Endothelial cell of umbilical vein (primary cell): ENCODE measurements around the gene DNAJC18. TPM values are rescaled to one million over a fixed set of nuclear protein-coding genes. Genes with fewer than 3 reads are reported as not detected.

Experiments used
- BruUV-seq: library from RNA; stranded (reverse); fragments of 400-500 nt; replicated peaks from 2 replicates; lab custom pipeline; 2021; lab: Mats Ljungman, UMichigan
- CTCF ChIA-PET: fragments of 300-600, 350-600 bp; sonication (Branson Sonifier 250); formaldehyde crosslinking; loops from one replicate; lab custom pipeline; 2021; ENCODE audit warnings: antibody characterized with exemption, inconsistent platforms; lab: Charles Lee
- POLR2A ChIA-PET: fragments of 300-600, 350-600 bp; sonication (Branson Sonifier 250); formaldehyde crosslinking; loops from one replicate; lab custom pipeline; 2021; ENCODE audit warnings: antibody characterized with exemption, inconsistent platforms; lab: Charles Lee
- DNase-seq: peaks from one replicate; pipeline ENCODE4 v3.0.0-alpha.2; 2011; ENCODE audit warnings: low read depth, low spot score
- FAIRE-seq: peaks from 2 replicates; lab custom pipeline; 2011; peaks lifted over from hg19 to GRCh38; lab: Jason Lieb, UNC
- H2AFZ ChIP-seq: 2 replicates; pipeline ENCODE4 v1.6.0; 2012; ENCODE audit warnings: low read depth, low read length, control low read depth, inconsistent platforms
- H3K27ac ChIP-seq: 2 replicates; pipeline ENCODE4 v1.5.1; 2011; ENCODE audit warnings: low read depth, mild to moderate bottlenecking, control low read depth, low read length, moderate library complexity; ENCODE audit not compliant: insufficient read depth
- H3K27me3 ChIP-seq, 2 experiments: 2 replicates each; pipeline versions ENCODE4 v1.6.0 to v1.6.1; 2011; ENCODE audit warnings: low read length in 2 of 2, mixed read lengths in 1 of 2; ENCODE audit not compliant: control insufficient read depth in 2 of 2, insufficient read depth in 2 of 2
- H3K36me3 ChIP-seq, 2 experiments: 2 replicates in 1 of 2; 3 replicates in 1 of 2; pipeline ENCODE4 v1.5.1; 2011; ENCODE audit warnings: low read length in 2 of 2, mild to moderate bottlenecking in 1 of 2, moderate library complexity in 1 of 2; ENCODE audit not compliant: control insufficient read depth in 2 of 2, insufficient read depth in 2 of 2; ENCODE audit errors: extremely low read depth in 1 of 2
- H3K4me1 ChIP-seq: 3 replicates; pipeline ENCODE4 v1.5.1; 2011; ENCODE audit warnings: mild to moderate bottlenecking, low read length; ENCODE audit not compliant: control insufficient read depth, insufficient read depth; ENCODE audit errors: extremely low read depth
- H3K4me2 ChIP-seq: 2 replicates; pipeline ENCODE4 v1.6.1; 2011; ENCODE audit warnings: low read length, control low read depth, mixed read lengths; ENCODE audit not compliant: insufficient read depth
- H3K4me3 ChIP-seq, 3 experiments: fragments of 200-600 bp in 1 of 3; sonication (generic), shearing (Covaris generic) in 1 of 3; replicated peaks in 1 of 3; 2 replicates each; pipeline ENCODE4 v1.5.1; 2011 to 2016; ENCODE audit warnings: control low read depth in 3 of 3, low read length in 3 of 3, mild to moderate bottlenecking in 2 of 3, inconsistent platforms in 1 of 3, low read depth in 1 of 3, moderate library complexity in 1 of 3; ENCODE audit not compliant: insufficient read depth in 1 of 3
- H3K79me2 ChIP-seq: 2 replicates; pipeline ENCODE4 v1.6.0; 2012; ENCODE audit warnings: low read length, inconsistent platforms; ENCODE audit not compliant: control insufficient read depth, insufficient read depth
- H3K9ac ChIP-seq: replicated peaks from 2 replicates; pipeline ENCODE3; 2011; ENCODE audit warnings: low read length, control low read depth; ENCODE audit not compliant: insufficient read depth; ENCODE audit errors: extremely low read depth
- H3K9me1 ChIP-seq: replicated peaks from 3 replicates; pipeline ENCODE4 v1.6.0; 2011; ENCODE audit warnings: mild to moderate bottlenecking, low read length; ENCODE audit not compliant: control insufficient read depth, insufficient read depth; ENCODE audit errors: extremely low read depth
- H3K9me3 ChIP-seq: replicated peaks from 2 replicates; pipeline ENCODE4 v1.5.1; 2012; ENCODE audit warnings: low read length, inconsistent platforms; ENCODE audit not compliant: control insufficient read depth, insufficient read depth
- H4K20me1 ChIP-seq: replicated peaks from 2 replicates; pipeline ENCODE3; 2011; ENCODE audit warnings: mild to moderate bottlenecking, low read length; ENCODE audit not compliant: control insufficient read depth, insufficient read depth; ENCODE audit errors: extremely low read depth
- FOS ChIP-seq: IDR thresholded peaks from 2 replicates; pipeline ENCODE4 v1.6.1; 2011; ENCODE audit warnings: mild to moderate bottlenecking, low read length, moderate library complexity, borderline replicate concordance; ENCODE audit not compliant: insufficient read depth
- JUN ChIP-seq: IDR thresholded peaks from 2 replicates; pipeline ENCODE4 v1.6.1; 2011; ENCODE audit warnings: borderline replicate concordance, low read depth; ENCODE audit not compliant: insufficient read length, insufficient read depth
- MAX ChIP-seq: IDR thresholded peaks from 2 replicates; pipeline ENCODE4 v1.6.1; 2011; ENCODE audit not compliant: insufficient read depth, insufficient read length
- POLR2AphosphoS5 ChIP-seq: IDR thresholded peaks from 2 replicates; pipeline ENCODE4 v1.6.1; 2012; ENCODE audit warnings: low read depth, mild to moderate bottlenecking, control low read depth, low read length, moderate library complexity; ENCODE audit not compliant: insufficient read depth
- dilution Hi-C: fragments of 300-500 bp; cut with MboI; formaldehyde crosslinking; loops from one replicate; pipeline ENCODE4 v1.15.0; 2019; ENCODE audit warnings: low sequenced_read_pairs; ENCODE audit not compliant: extremely low pct_ligation_motif_present
- intact Hi-C: fragments of 100-400 bp; cut with micrococcal nuclease; formaldehyde crosslinking; loops from one replicate; pipeline ENCODE4 v1.10.0; 2022
- polyA plus RNA-seq, 4 experiments: library from polyadenylated mRNA; depleted of rRNA in 3 of 4; stranded (reverse) in 3 of 4; unstranded in 1 of 4; fragments of >200 nt; gene quantifications; 2 replicates each; pipeline versions ENCODE4 v1.2.1 to v1.2.3, GENCODE V29; 2011 to 2012; ENCODE audit warnings: missing spikeins in 1 of 4
- total RNA-seq: library from RNA; stranded (reverse); gene quantifications from 2 replicates; pipeline ENCODE4 v1.2.3, GENCODE V29; 2021

Gene DNAJC18
- total and polyA plus RNA-seq, 2 donors (not counting 3 experiments of a cell fraction or from before 2014, with no cell fraction given): 23.2 to 52.6 TPM

- H3K9ac ChIP-seq: no peak within 1 kb of the TSS
- POLR2A ChIA-PET: no interaction called here
- peaks cover 7 to 14% of the 10 kb centered on the region in 2 experiments for H3K27me3 ChIP-seq
- no peaks in the 10 kb centered on the region for H3K36me3 ChIP-seq
- no peak within 1 kb of the TSS for H3K27ac ChIP-seq
- H3K4me3 ChIP-seq: no peak within 1 kb of the TSS
- DNase-seq (no peak), FAIRE-seq (no peak)
- H3K4me1 ChIP-seq: peaks cover 12% of the 10 kb centered on the region
- no peaks in the 10 kb centered on the region for H3K79me2 ChIP-seq
- no TSS peak for BruUV-seq
- no peaks in the 10 kb centered on the region for H3K9me1 ChIP-seq
- H4K20me1 ChIP-seq: no peaks in the 10 kb centered on the region
- no peak for TF ChIP-seq JUN
- TF ChIP-seq POLR2AphosphoS5: no peak
- no peak for TF ChIP-seq MAX
- TF ChIP-seq FOS: no peak
- no peaks in the 10 kb centered on the region for H3K9me3 ChIP-seq
- intact Hi-C loops: loop anchor here (5.0 kb wide), 1 partner anchor 98 kb away; the partner anchor contains the start of gene MATR3
- CTCF ChIA-PET: interaction anchor here (1.3 to 1.4 kb wide), 2 partner anchors 10 to 18 kb away, joined by 4 to 7 read pairs; no protein-coding TSS in a partner anchor
- dilution Hi-C loops: no loop called here
- H3K4me2 ChIP-seq: no peak within 1 kb of the TSS
- no peak within 1 kb of the TSS for H2AFZ ChIP-seq
Observed at GRCh38 chr5:139389701-139390638, 49.4 kb downstream of the DNAJC18 start, which contains the start of gene MZB1. Gene MZB1, minus strand, starts transcription at chr5:139389913. Its CDS starts 57 bp downstream, at chr5:139389856.
